Lower leg skin (tissue), 4 donors: ENCODE measurements around the gene CEP97. TPM values are rescaled to one million over a fixed set of nuclear protein-coding genes. Genes with fewer than 3 reads are reported as not detected.

Experiments
- DNase-seq, 2 donors: peaks; one replicate each; pipeline ENCODE4 v3.0.0-alpha.2; 2019; ENCODE audit warnings: low spot score in 2 of 2
- H3K4me3 ChIP-seq: fragments of 200-600 bp; sonication (generic); 2 replicates; pipeline ENCODE4 v1.5.1; 2017; ENCODE audit warnings: mild to moderate bottlenecking, low read depth; ENCODE audit not compliant: poor library complexity, severe bottlenecking
- CTCF ChIP-seq, 3 donors: fragments of 450-650 bp; IDR thresholded peaks; one replicate each; pipeline ENCODE4 v1.5.1; 2016; ENCODE audit warnings: antibody characterized with exemption in 3 of 3, mild to moderate bottlenecking in 3 of 3, moderate library complexity in 2 of 3
- POLR2A ChIP-seq, 2 donors: fragments of 450-650 bp; IDR thresholded peaks; one replicate each; pipeline ENCODE4 v1.6.1; 2016 to 2017; ENCODE audit warnings: antibody characterized with exemption in 2 of 2, mild to moderate bottlenecking in 1 of 2, moderate library complexity in 1 of 2
- WGBS, 2 donors: methylation state at CpG; one replicate each; pipeline ENCODE4 v1.1.5; 2018; 5-methylcytosine and 5-hydroxymethylcytosine counted together
- intact Hi-C: fragments of 100-400 bp; cut with DNase I; formaldehyde crosslinking; loops from one replicate; pipeline ENCODE4 v1.15.0; 2023; ENCODE audit warnings: low total_unique reads
- total RNA-seq, 4 donors: library from RNA; depleted of rRNA; stranded (reverse); fragments of >200 nt; gene quantifications; one replicate each; pipeline ENCODE4 v1.1.0, GENCODE V29; 2016

CEP97 gene
- total RNA-seq, 4 donors from 2014 or later, result 6.5 to 8.3 (median 7.4) TPM

- TF ChIP-seq POLR2A (IDR thresholded peaks at IDR 0.05) (no peak), CTCF (IDR thresholded peaks at IDR 0.05) (no peak)
- no peak overlapping the region for H3K4me3 ChIP-seq
- WGBS, 2 donors, result 54 to 60% methylated on average over 10 of the region's 10 CpGs
- no peak for DNase-seq
- intact Hi-C loops, result no loop called here
Observed at GRCh38 chr3:101720851-101721840, 3.3 kb upstream of the CEP97 start.

GRCh38 chr3:101722394-101723173 lies 1.8 kb upstream of the CEP97 start:
- no peak for TF ChIP-seq POLR2A (IDR thresholded peaks at IDR 0.05)
- TF ChIP-seq CTCF (IDR thresholded peaks at IDR 0.05), result no peak
- WGBS, 2 donors, result 79 to 85% methylated on average over 7 of the region's 7 CpGs
- DNase-seq, result no peak
- intact Hi-C loops, result no loop called here
- H3K4me3 ChIP-seq, result no peak overlapping the region

GRCh38 chr3:101725194-101725889 lies 928 bp downstream of the CEP97 start:
- DNase-seq, result peak in 1 of 2 donors; percentile 42
- TF ChIP-seq POLR2A (IDR thresholded peaks at IDR 0.05) (no peak), CTCF (IDR thresholded peaks at IDR 0.05) (no peak)

GRCh38 chr3:101725890-101726275 lies 1.5 kb downstream of the CEP97 start:
- intact Hi-C loops, result no loop called here
- no peak for DNase-seq
- peak overlapping the region; percentile 85 for H3K4me3 ChIP-seq
- TF ChIP-seq CTCF (IDR thresholded peaks at IDR 0.05), result no peak
- no peak for TF ChIP-seq POLR2A (IDR thresholded peaks at IDR 0.05)
- 36 to 45% methylated on average over 3 of the region's 3 CpGs for WGBS, 2 donors

More at GRCh38 chr3:101725194-101725889, 928 bp downstream of the CEP97 start:
- 1 to 2% methylated on average over 21 of the region's 21 CpGs for WGBS, 2 donors
- intact Hi-C loops, result no loop called here
- peak overlapping the region; percentile 85 for H3K4me3 ChIP-seq

- WGBS, 2 donors, result 96 to 98% methylated on average over 5 of the region's 5 CpGs
- H3K4me3 ChIP-seq, result no peak overlapping the region
- intact Hi-C loops, result no loop called here
- TF ChIP-seq POLR2A (IDR thresholded peaks at IDR 0.05) (no peak), CTCF (IDR thresholded peaks at IDR 0.05) (no peak)
- DNase-seq, result no peak
Observed at GRCh38 chr3:101729586-101729985, 5.2 kb downstream of the CEP97 start.
